H9 (cell line): ENCODE measurements around the gene SLC25A17. TPM values are rescaled to one million over a fixed set of nuclear protein-coding genes. Genes with fewer than 3 reads are reported as not detected.

Experiments
- DNase-seq: peaks from one replicate; pipeline ENCODE4 v3.0.0-alpha.2; 2017
- H2AFZ ChIP-seq: one replicate; pipeline ENCODE4 v1.6.1; 2013; ENCODE audit warnings: mild to moderate bottlenecking, low read length, control low read depth, moderate library complexity
- H2AK5ac ChIP-seq: 2 replicates; pipeline ENCODE4 v1.6.1; 2013; ENCODE audit warnings: low read length, control low read depth, mixed read lengths; ENCODE audit not compliant: insufficient read length
- H2BK120ac ChIP-seq: one replicate; pipeline ENCODE4 v1.6.1; 2013; ENCODE audit warnings: low read depth, mild to moderate bottlenecking, low read length, control low read depth, inconsistent platforms; ENCODE audit not compliant: poor library complexity, severe bottlenecking
- H2BK12ac ChIP-seq: 2 replicates; pipeline ENCODE4 v1.6.1; 2013; ENCODE audit warnings: low read length, control low read depth, mixed read lengths, low read depth; ENCODE audit not compliant: insufficient read length
- H2BK15ac ChIP-seq: 2 replicates; pipeline ENCODE4 v1.6.1; 2013; ENCODE audit warnings: low read depth, low read length, control low read depth
- H2BK20ac ChIP-seq: one replicate; pipeline ENCODE4 v1.6.1; 2013; ENCODE audit warnings: low read depth, mild to moderate bottlenecking, low read length, control low read depth, inconsistent platforms; ENCODE audit not compliant: poor library complexity, severe bottlenecking
- H2BK5ac ChIP-seq: 2 replicates; pipeline ENCODE4 v1.6.1; 2013; ENCODE audit warnings: low read length, control low read depth, mixed read lengths; ENCODE audit not compliant: insufficient read length
- H3K14ac ChIP-seq: 2 replicates; pipeline ENCODE4 v1.6.1; 2013; ENCODE audit warnings: low read length, control low read depth; ENCODE audit not compliant: insufficient read depth
- H3K18ac ChIP-seq: 2 replicates; pipeline ENCODE4 v1.6.1; 2013; ENCODE audit warnings: low read depth, mild to moderate bottlenecking, mixed read lengths, low read length, control low read depth; ENCODE audit not compliant: insufficient read length
- H3K23ac ChIP-seq: 2 replicates; pipeline ENCODE4 v1.6.1; 2013; ENCODE audit warnings: low read length, control low read depth, mixed read lengths, low read depth; ENCODE audit not compliant: insufficient read length
- H3K23me2 ChIP-seq: 2 replicates; pipeline ENCODE4 v1.6.1; 2013; ENCODE audit warnings: low read depth, mild to moderate bottlenecking, mixed read lengths, low read length, control low read depth; ENCODE audit not compliant: insufficient read length, poor library complexity, severe bottlenecking
- H3K27ac ChIP-seq: 2 replicates; pipeline ENCODE4 v1.5.1; 2013; ENCODE audit warnings: low read length, control low read depth, mixed read lengths, low read depth; ENCODE audit not compliant: insufficient read length
- H3K27me3 ChIP-seq: 2 replicates; pipeline ENCODE4 v1.6.1; 2013; ENCODE audit warnings: low read length, control low read depth, inconsistent platforms; ENCODE audit not compliant: insufficient read depth
- H3K4ac ChIP-seq: 2 replicates; pipeline ENCODE4 v1.6.1; 2013; ENCODE audit warnings: low read depth, mild to moderate bottlenecking, control low read depth, inconsistent platforms, low read length, moderate library complexity
- H3K4me1 ChIP-seq: 2 replicates; pipeline ENCODE4 v1.6.1; 2013; ENCODE audit warnings: low read length, control low read depth, inconsistent platforms; ENCODE audit not compliant: insufficient read depth
- H3K4me2 ChIP-seq: 2 replicates; pipeline ENCODE4 v1.6.1; 2013; ENCODE audit warnings: low read length, control low read depth, mixed read lengths; ENCODE audit not compliant: insufficient read length, insufficient read depth
- H3K56ac ChIP-seq: 2 replicates; pipeline ENCODE4 v1.6.1; 2013; ENCODE audit warnings: low read depth, mild to moderate bottlenecking, mixed read lengths, low read length, control low read depth; ENCODE audit not compliant: insufficient read length
- H3K79me1 ChIP-seq: 2 replicates; pipeline ENCODE4 v1.6.1; 2013; ENCODE audit warnings: low read depth, mild to moderate bottlenecking, moderate library complexity, low read length, control low read depth, inconsistent platforms; ENCODE audit not compliant: insufficient read depth, poor library complexity, severe bottlenecking
- H3K79me2 ChIP-seq: 2 replicates; pipeline ENCODE4 v1.6.1; 2013; ENCODE audit warnings: low read length, control low read depth, inconsistent platforms; ENCODE audit not compliant: insufficient read depth
- H3K9ac ChIP-seq: 2 replicates; pipeline ENCODE4 v1.6.1; 2013; ENCODE audit warnings: low read length, control low read depth, mixed read lengths; ENCODE audit not compliant: insufficient read length; ENCODE audit errors: extremely low read depth
- H3K9me3 ChIP-seq: one replicate; pipeline ENCODE4 v1.6.1; 2013; ENCODE audit warnings: low read depth, low read length, inconsistent platforms; ENCODE audit not compliant: control insufficient read depth
- H3T11ph ChIP-seq: one replicate; pipeline ENCODE4 v1.6.1; 2013; ENCODE audit warnings: mild to moderate bottlenecking, low read length, control low read depth, inconsistent platforms
- H4K20me1 ChIP-seq: one replicate; pipeline ENCODE4 v1.6.1; 2013; ENCODE audit not compliant: control insufficient read depth, insufficient read length, insufficient read depth
- H4K5ac ChIP-seq: 2 replicates; pipeline ENCODE4 v1.6.1; 2013; ENCODE audit warnings: low read depth, mild to moderate bottlenecking, mixed read lengths, low read length, control low read depth; ENCODE audit not compliant: insufficient read length
- H4K8ac ChIP-seq: replicated peaks from 2 replicates; pipeline ENCODE4 v1.6.1; 2013; ENCODE audit warnings: low read length, control low read depth, mixed read lengths, low read depth; ENCODE audit not compliant: insufficient read length
- H4K91ac ChIP-seq: 2 replicates; pipeline ENCODE4 v1.6.1; 2013; ENCODE audit warnings: low read depth, mild to moderate bottlenecking, moderate library complexity, mixed read lengths, low read length, control low read depth; ENCODE audit not compliant: insufficient read length
- H3K27ac Mint-ChIP-seq, 3 experiments: 2 replicates in 2 of 3; 3 replicates in 1 of 3; pipeline ENCODE4 v1.8.0; 2020 to 2021; ENCODE audit warnings: mixed read lengths in 3 of 3, mild to moderate bottlenecking in 1 of 3, moderate library complexity in 1 of 3
- H3K27me3 Mint-ChIP-seq: 2 replicates; pipeline ENCODE4 v1.8.0; 2021; ENCODE audit warnings: low read depth, mild to moderate bottlenecking, moderate library complexity, mixed read lengths
- H3K36me3 Mint-ChIP-seq, 3 experiments: 2 replicates in 2 of 3; 3 replicates in 1 of 3; pipeline ENCODE4 v1.8.0; 2020 to 2021; ENCODE audit warnings: low read depth in 3 of 3, mixed read lengths in 3 of 3; ENCODE audit not compliant: insufficient read depth in 1 of 3
- H3K4me1 Mint-ChIP-seq, 2 experiments: 2 replicates each; pipeline ENCODE4 v1.8.0; 2020; ENCODE audit warnings: mixed read lengths in 2 of 2
- H3K4me3 Mint-ChIP-seq, 2 experiments: 2 replicates in 1 of 2; 3 replicates in 1 of 2; pipeline ENCODE4 v1.8.0; 2020 to 2021; ENCODE audit warnings: mild to moderate bottlenecking in 2 of 2, mixed read lengths in 2 of 2, moderate library complexity in 1 of 2
- H3K9me3 Mint-ChIP-seq, 2 experiments: 2 replicates in 1 of 2; 3 replicates in 1 of 2; pipeline ENCODE4 v1.8.0; 2020; ENCODE audit warnings: mild to moderate bottlenecking in 2 of 2, mixed read lengths in 2 of 2, moderate library complexity in 1 of 2
- WGBS: extraction: QIAGEN DNeasy Blood & Tissue Kit; methylation state at CpG from one replicate; pipeline ENCODE4 v1.1.7; 2013; ENCODE audit warnings: missing lambda C conversion rate, low lambda C conversion rate, mixed read lengths; ENCODE audit not compliant: insufficient read length; ENCODE audit errors: extremely low coverage; 5-methylcytosine and 5-hydroxymethylcytosine counted together
- total RNA-seq: library from RNA; stranded (reverse); gene quantifications from 2 replicates; pipeline ENCODE4 v1.2.1, GENCODE V29; 2021
- TF ChIP-seq, protein P1 (sequence below): fragments of 200-600 bp; sonication (generic); conservative IDR thresholded peaks from 3 replicates; pipeline ENCODE4 v1.8.0; 2021; ENCODE audit warnings: antibody characterized with exemption, mild to moderate bottlenecking

Gene SLC25A17
- total RNA-seq, 1 experiment from 2014 or later, result 26.5 TPM

DNA sequence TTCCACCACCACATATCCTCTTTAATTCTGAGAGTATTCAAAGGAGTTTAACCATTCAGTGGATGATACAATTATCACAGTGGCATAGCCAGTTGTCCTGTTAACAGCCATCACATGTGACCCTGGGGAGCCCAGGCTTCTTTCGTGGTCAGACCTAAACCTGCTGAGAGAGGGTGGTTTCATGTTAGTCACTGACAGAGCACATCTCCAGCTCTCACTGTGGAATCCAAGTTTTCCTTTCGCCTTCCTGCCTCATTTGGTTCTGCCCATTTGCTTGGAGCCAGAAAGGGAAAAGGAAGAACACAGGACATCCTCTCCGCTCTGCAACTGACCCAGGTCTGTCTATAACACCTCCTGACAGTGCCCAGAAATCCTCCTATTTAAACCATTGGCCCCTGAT is 79.4 kb downstream of the SLC25A17 start:
- H3K9me3 Mint-ChIP-seq, result no peaks in the 10 kb centered on the region

More for the DNA sequence above, 79.4 kb downstream of the SLC25A17 start:
- Mint-ChIP-seq H3K4me1 (0 out of 4 replicates have a peak, but pooled peaks cover 0 to 3% of the 10 kb centered on the region in 2 experiments), H3K4me3 (no peak overlapping the region), H3K27ac (peak overlapping the region in 1 of 3 experiments; percentile 10; a peak in 2 of 7 replicates), H3K36me3 (no peaks in the 10 kb centered on the region), H3K27me3 (no peaks in the 10 kb centered on the region; the same call in 1 of the 2 replicates)
- no peak overlapping the region for H3T11ph ChIP-seq
- no peak overlapping the region for H2BK15ac ChIP-seq
- H4K8ac ChIP-seq, result no peak overlapping the region
- H2AK5ac ChIP-seq, result no peak overlapping the region
- H3K14ac ChIP-seq, result no peak overlapping the region
- H3K23me2 ChIP-seq, result no peaks in the 10 kb centered on the region
- no peaks in the 10 kb centered on the region for H3K4me1 ChIP-seq
- TF ChIP-seq, protein P1, sequence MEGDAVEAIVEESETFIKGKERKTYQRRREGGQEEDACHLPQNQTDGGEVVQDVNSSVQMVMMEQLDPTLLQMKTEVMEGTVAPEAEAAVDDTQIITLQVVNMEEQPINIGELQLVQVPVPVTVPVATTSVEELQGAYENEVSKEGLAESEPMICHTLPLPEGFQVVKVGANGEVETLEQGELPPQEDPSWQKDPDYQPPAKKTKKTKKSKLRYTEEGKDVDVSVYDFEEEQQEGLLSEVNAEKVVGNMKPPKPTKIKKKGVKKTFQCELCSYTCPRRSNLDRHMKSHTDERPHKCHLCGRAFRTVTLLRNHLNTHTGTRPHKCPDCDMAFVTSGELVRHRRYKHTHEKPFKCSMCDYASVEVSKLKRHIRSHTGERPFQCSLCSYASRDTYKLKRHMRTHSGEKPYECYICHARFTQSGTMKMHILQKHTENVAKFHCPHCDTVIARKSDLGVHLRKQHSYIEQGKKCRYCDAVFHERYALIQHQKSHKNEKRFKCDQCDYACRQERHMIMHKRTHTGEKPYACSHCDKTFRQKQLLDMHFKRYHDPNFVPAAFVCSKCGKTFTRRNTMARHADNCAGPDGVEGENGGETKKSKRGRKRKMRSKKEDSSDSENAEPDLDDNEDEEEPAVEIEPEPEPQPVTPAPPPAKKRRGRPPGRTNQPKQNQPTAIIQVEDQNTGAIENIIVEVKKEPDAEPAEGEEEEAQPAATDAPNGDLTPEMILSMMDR, result no peak
- H4K20me1 ChIP-seq, result no peaks in the 10 kb centered on the region
- H3K9ac ChIP-seq, result no peak overlapping the region
- DNase-seq, result no peak
- H3K79me1 ChIP-seq, result no peaks in the 10 kb centered on the region
- no peak overlapping the region for H2BK20ac ChIP-seq
- H3K27me3 ChIP-seq, result no peaks in the 10 kb centered on the region
- H3K18ac ChIP-seq, result no peak overlapping the region
- no peak overlapping the region for H4K5ac ChIP-seq
- H2BK120ac ChIP-seq, result no peak overlapping the region
- no peaks in the 10 kb centered on the region for H3K79me2 ChIP-seq
- H2BK12ac ChIP-seq, result no peak overlapping the region
- H3K4me2 ChIP-seq, result no peak overlapping the region
- H3K56ac ChIP-seq, result no peak overlapping the region
- H3K4ac ChIP-seq, result no peak overlapping the region
- WGBS, result no CpG with 5 or more reads among the region's 3 CpGs
- no peak overlapping the region for H3K27ac ChIP-seq
- no peaks in the 10 kb centered on the region for H3K9me3 ChIP-seq
- H4K91ac ChIP-seq, result no peak overlapping the region
- no peak overlapping the region for H2BK5ac ChIP-seq
- H3K23ac ChIP-seq, result no peak overlapping the region
- no peak overlapping the region for H2AFZ ChIP-seq
